HEK293 (cell line): ENCODE data around the gene MEX3C.

ENCODE experiments used
- CTCF ChIA-PET: fragments of 350-600 bp; formaldehyde crosslinking; extraction: SDS; loops from one replicate; lab custom pipeline; 2021; ENCODE audit warnings: antibody characterized with exemption; lab: Yijun Ruan, JAX
- POLR2A ChIA-PET: fragments of 300-600 bp; formaldehyde crosslinking; extraction: SDS; loops from one replicate; lab custom pipeline; 2020; ENCODE audit warnings: antibody characterized with exemption, inconsistent platforms; lab: Yijun Ruan, JAX
- H3K27ac ChIP-seq: fragments of 200-500 bp; sonication (Bioruptor generic); 2 replicates; pipeline ENCODE4 v1.5.1; 2014; ENCODE audit warnings: low read depth, low read length, control low read depth, inconsistent platforms; ENCODE audit errors: extremely low read depth
- H3K36me3 ChIP-seq, 2 experiments: fragments of 200-500 bp in 1 of 2; sonication (Bioruptor generic) in 1 of 2; 1 replicate in 1 of 2; 2 replicates in 1 of 2; pipeline ENCODE4 v1.5.1; 2014 to 2017; ENCODE audit warnings: inconsistent platforms in 2 of 2, low read length in 2 of 2; ENCODE audit not compliant: control insufficient read depth in 2 of 2, insufficient read depth in 1 of 2
- H3K4me1 ChIP-seq: fragments of 200-500 bp; sonication (Bioruptor generic); 2 replicates; pipeline ENCODE4 v1.5.1; 2014; ENCODE audit warnings: mild to moderate bottlenecking, low read length, inconsistent platforms; ENCODE audit not compliant: control insufficient read depth, insufficient read depth
- H3K4me3 ChIP-seq: 2 replicates; pipeline ENCODE4 v1.5.1; 2011; ENCODE audit warnings: low read depth, mild to moderate bottlenecking, control low read depth, low read length, moderate library complexity
- H3K9me3 ChIP-seq: fragments of 200-500 bp; sonication (Bioruptor generic); 2 replicates; pipeline ENCODE4 v1.5.1; 2014; ENCODE audit warnings: low read depth, low read length, inconsistent platforms; ENCODE audit not compliant: control insufficient read depth, insufficient read depth
- BCL11B ChIP-seq: fragments of 450-650 bp; formaldehyde crosslinking; IDR thresholded peaks from 2 replicates; pipeline ENCODE4 v1.5.1; 2016; ENCODE audit warnings: low read depth, missing biosample characterization, missing genetic modification characterization
- KLF8 ChIP-seq: fragments of 450-650 bp; formaldehyde crosslinking; IDR thresholded peaks from 2 replicates; pipeline ENCODE4 v1.5.1; 2016; ENCODE audit warnings: missing biosample characterization, missing genetic modification characterization
- KLF9 ChIP-seq: fragments of 450-650 bp; formaldehyde crosslinking; IDR thresholded peaks from 2 replicates; pipeline ENCODE4 v1.5.1; 2016; ENCODE audit warnings: missing biosample characterization, missing genetic modification characterization, low read depth
- ZBTB48 ChIP-seq: fragments of 450-650 bp; formaldehyde crosslinking; IDR thresholded peaks from 2 replicates; pipeline ENCODE4 v1.5.1; 2016; ENCODE audit warnings: missing biosample characterization, missing genetic modification characterization
- ZBTB8A ChIP-seq: fragments of 450-650 bp; formaldehyde crosslinking; IDR thresholded peaks from 2 replicates; pipeline ENCODE4 v1.5.1; 2016; ENCODE audit warnings: missing biosample characterization, missing genetic modification characterization
- ZNF157 ChIP-seq: fragments of 450-650 bp; formaldehyde crosslinking; IDR thresholded peaks from 2 replicates; pipeline ENCODE4 v1.5.1; 2016; ENCODE audit warnings: missing biosample characterization, missing genetic modification characterization
- ZNF24 ChIP-seq: fragments of 450-650 bp; formaldehyde crosslinking; IDR thresholded peaks from 2 replicates; pipeline ENCODE4 v1.5.1; 2016; ENCODE audit warnings: missing biosample characterization, missing genetic modification characterization
- ZNF248 ChIP-seq: fragments of 450-650 bp; formaldehyde crosslinking; IDR thresholded peaks from 2 replicates; pipeline ENCODE4 v1.5.1; 2017; ENCODE audit warnings: missing biosample characterization, missing genetic modification characterization
- ZNF266 ChIP-seq: fragments of 450-650 bp; formaldehyde crosslinking; IDR thresholded peaks from 2 replicates; pipeline ENCODE4 v1.5.1; 2016; ENCODE audit warnings: missing biosample characterization, missing genetic modification characterization, low read depth
- ZNF274 ChIP-seq, 2 experiments: fragments of 200-500 bp in 1 of 2; fragments of 450-650 bp in 1 of 2; sonication (Bioruptor generic) in 1 of 2; formaldehyde crosslinking in 1 of 2; IDR thresholded peaks; 2 replicates each; pipeline versions ENCODE4 v1.5.1 to v1.6.1; 2014 to 2016; ENCODE audit warnings: borderline replicate concordance in 1 of 2, inconsistent platforms in 1 of 2, low read length in 1 of 2, missing biosample characterization in 1 of 2, missing genetic modification characterization in 1 of 2
- ZNF548 ChIP-seq: fragments of 450-650 bp; formaldehyde crosslinking; IDR thresholded peaks from 2 replicates; pipeline ENCODE4 v1.5.1; 2016; ENCODE audit warnings: missing biosample characterization, missing genetic modification characterization
- ZNF549 ChIP-seq: fragments of 450-650 bp; IDR thresholded peaks from 2 replicates; pipeline ENCODE4 v1.5.1; 2018; ENCODE audit warnings: missing biosample characterization, missing genetic modification characterization, mild to moderate bottlenecking, inconsistent platforms, moderate library complexity
- ZNF571 ChIP-seq: fragments of 450-650 bp; formaldehyde crosslinking; IDR thresholded peaks from 2 replicates; pipeline ENCODE4 v1.5.0; 2017; ENCODE audit warnings: missing biosample characterization, missing genetic modification characterization
- ZNF670 ChIP-seq: fragments of 450-650 bp; formaldehyde crosslinking; IDR thresholded peaks from 2 replicates; pipeline ENCODE4 v1.5.1; 2016; ENCODE audit warnings: missing biosample characterization, missing genetic modification characterization, low read depth
- ZNF791 ChIP-seq: fragments of 450-650 bp; formaldehyde crosslinking; IDR thresholded peaks from 2 replicates; pipeline ENCODE4 v1.5.1; 2016; ENCODE audit warnings: missing biosample characterization, missing genetic modification characterization
- ZNF837 ChIP-seq: fragments of 450-650 bp; formaldehyde crosslinking; IDR thresholded peaks from 2 replicates; pipeline ENCODE4 v1.5.1; 2016; ENCODE audit warnings: missing biosample characterization, missing genetic modification characterization
- TF ChIP-seq, protein P1 (sequence below): fragments of 450-650 bp; formaldehyde crosslinking; conservative IDR thresholded peaks from 2 replicates; pipeline ENCODE4 v1.5.1; 2016; ENCODE audit warnings: low read depth, missing biosample characterization, missing genetic modification characterization
- TF ChIP-seq, protein P2 (sequence below): fragments of 450-650 bp; formaldehyde crosslinking; IDR thresholded peaks from 2 replicates; pipeline ENCODE4 v1.5.1; 2016; ENCODE audit warnings: missing biosample characterization, missing genetic modification characterization

Gene MEX3C

DNA sequence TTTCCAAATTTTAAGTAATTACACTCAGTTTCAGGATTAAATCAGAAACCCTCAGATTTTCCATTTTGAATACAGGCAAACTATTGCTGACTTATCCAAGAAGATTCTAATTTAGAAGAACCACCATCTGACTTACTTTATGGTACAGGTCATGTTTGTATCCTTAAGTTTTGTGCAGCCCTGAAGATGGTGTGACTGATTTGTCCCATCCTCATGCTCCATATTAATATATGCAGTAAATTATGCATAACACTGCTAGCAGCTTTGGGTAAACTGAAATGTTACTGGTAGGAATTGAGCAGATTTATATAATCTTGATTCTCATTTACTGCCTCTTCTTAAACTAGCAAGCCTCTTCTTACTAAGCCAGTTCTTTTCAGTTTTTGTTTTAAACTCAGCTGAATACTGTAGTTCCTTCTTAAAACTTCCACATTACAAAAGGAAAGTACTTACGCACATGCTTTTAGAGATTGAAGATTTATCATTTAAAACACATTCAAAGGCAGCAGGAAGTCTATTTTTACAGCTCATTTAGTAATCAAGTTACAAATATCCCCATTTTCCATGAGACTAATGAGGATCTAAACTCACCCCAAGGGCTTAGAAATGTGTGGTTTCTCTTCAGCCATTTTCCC is 25.7 kb downstream of the MEX3C start:
- peaks cover 6% of the 10 kb centered on the region; the same call in 1 of the 2 replicates for H3K4me1 ChIP-seq
- TF ChIP-seq ZNF791 (tag by site-specific recombination) (no peak), ZNF837 (tag by site-specific recombination) (no peak), BCL11B (tag by site-specific recombination) (no peak), ZNF549 (tag by site-specific recombination) (no peak), ZNF670 (no peak), ZNF24 (tag by site-specific recombination) (no peak), ZNF571 (tag by site-specific recombination) (no peak), KLF9 (tag by site-specific recombination) (no peak), ZNF548 (tag by site-specific recombination) (no peak), ZNF157 (no peak), ZNF274 (IDR thresholded peaks at IDR 0.05; ENCODE audit: low read length) (no peak), ZNF274 (tag by site-specific recombination; IDR thresholded peaks at IDR 0.05; ENCODE audit: borderline replicate concordance) (no peak)
- TF ChIP-seq, protein P1, sequence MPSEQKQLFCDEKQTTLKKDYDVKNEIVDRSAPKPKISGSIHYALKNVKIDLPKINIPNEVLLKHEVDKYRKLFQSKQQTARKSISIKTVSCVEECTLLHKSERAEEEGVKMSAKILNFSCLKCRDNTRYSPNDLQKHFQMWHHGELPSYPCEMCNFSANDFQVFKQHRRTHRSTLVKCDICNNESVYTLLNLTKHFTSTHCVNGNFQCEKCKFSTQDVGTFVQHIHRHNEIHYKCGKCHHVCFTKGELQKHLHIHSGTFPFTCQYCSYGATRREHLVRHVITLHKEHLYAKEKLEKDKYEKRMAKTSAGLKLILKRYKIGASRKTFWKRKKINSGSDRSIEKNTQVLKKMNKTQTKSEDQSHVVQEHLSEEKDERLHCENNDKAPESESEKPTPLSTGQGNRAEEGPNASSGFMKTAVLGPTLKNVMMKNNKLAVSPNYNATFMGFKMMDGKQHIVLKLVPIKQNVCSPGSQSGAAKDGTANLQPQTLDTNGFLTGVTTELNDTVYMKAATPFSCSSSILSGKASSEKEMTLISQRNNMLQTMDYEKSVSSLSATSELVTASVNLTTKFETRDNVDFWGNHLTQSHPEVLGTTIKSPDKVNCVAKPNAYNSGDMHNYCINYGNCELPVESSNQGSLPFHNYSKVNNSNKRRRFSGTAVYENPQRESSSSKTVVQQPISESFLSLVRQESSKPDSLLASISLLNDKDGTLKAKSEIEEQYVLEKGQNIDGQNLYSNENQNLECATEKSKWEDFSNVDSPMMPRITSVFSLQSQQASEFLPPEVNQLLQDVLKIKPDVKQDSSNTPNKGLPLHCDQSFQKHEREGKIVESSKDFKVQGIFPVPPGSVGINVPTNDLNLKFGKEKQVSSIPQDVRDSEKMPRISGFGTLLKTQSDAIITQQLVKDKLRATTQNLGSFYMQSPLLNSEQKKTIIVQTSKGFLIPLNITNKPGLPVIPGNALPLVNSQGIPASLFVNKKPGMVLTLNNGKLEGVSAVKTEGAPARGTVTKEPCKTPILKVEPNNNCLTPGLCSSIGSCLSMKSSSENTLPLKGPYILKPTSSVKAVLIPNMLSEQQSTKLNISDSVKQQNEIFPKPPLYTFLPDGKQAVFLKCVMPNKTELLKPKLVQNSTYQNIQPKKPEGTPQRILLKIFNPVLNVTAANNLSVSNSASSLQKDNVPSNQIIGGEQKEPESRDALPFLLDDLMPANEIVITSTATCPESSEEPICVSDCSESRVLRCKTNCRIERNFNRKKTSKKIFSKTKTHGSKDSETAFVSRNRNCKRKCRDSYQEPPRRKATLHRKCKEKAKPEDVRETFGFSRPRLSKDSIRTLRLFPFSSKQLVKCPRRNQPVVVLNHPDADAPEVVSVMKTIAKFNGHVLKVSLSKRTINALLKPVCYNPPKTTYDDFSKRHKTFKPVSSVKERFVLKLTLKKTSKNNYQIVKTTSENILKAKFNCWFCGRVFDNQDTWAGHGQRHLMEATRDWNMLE, result no peak
- TF ChIP-seq, all 188 proteins: peak for 0
- CTCF ChIA-PET, result interaction anchor here (0.6 kb wide), 1 partner anchor 35 kb away, joined by 3 read pairs; no protein-coding TSS in a partner anchor
- Histone ChIP-seq H3K36me3 (peaks cover 9 to 11% of the 10 kb centered on the region in 2 experiments), H3K9me3 (no peaks in the 10 kb centered on the region), H3K4me3 (no peak overlapping the region), H3K27ac (no peak overlapping the region)
- POLR2A ChIA-PET, result interaction anchor here (1.4 kb wide), 1 partner anchor 26 kb away, joined by 4 read pairs; the partner anchor contains the start of gene MEX3C

DNA sequence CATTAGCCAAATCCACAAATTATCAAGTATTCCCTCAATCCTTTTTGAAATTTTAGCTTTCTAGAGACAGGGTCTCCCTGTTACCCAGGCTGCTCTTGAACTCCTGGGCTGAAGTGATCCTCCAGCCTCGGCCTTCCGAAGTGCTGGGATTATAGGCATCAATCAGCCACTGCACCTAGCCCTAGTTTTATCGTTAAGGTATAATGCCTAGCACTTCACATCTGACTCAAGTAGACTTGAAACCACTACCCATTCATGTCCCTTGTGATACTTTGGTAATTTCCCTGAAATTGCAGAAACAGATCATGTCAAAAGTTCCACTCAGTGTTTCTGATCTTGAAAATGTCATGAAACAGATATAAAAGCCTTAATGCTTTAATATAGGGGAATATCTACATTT is 26.3 kb downstream of the MEX3C start:
- TF ChIP-seq ZBTB48 (tag by site-specific recombination), result no peak
- no peak for TF ChIP-seq ZNF266
- TF ChIP-seq, protein P2, sequence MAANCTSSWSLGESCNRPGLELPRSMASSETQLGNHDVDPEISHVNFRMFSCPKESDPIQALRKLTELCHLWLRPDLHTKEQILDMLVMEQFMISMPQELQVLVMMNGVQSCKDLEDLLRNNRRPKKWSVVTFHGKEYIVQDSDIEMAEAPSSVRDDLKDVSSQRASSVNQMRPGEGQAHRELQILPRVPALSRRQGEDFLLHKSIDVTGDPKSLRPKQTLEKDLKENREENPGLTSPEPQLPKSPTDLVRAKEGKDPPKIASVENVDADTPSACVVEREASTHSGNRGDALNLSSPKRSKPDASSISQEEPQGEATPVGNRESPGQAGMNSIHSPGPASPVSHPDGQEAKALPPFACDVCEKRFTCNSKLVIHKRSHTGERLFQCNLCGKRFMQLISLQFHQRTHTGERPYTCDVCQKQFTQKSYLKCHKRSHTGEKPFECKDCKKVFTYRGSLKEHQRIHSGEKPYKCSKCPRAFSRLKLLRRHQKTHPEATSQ, result no peak
- TF ChIP-seq ZBTB8A (tag by site-specific recombination), result no peak
- no peak for TF ChIP-seq ZNF248 (tag by site-specific recombination)
- TF ChIP-seq KLF8 (tag by site-specific recombination), result no peak
- TF ChIP-seq, all 188 proteins: peak for 0
- H3K9me3 ChIP-seq, result no peaks in the 10 kb centered on the region
- ChIA-PET POLR2A (no interaction called here), CTCF (no interaction called here)
- H3K36me3 ChIP-seq, result peaks cover 4 to 6% of the 10 kb centered on the region in 2 experiments
- H3K27ac ChIP-seq, result no peak overlapping the region
- H3K4me1 ChIP-seq, result peaks cover 6% of the 10 kb centered on the region; the same call in 1 of the 2 replicates
- no peak overlapping the region for H3K4me3 ChIP-seq
